Ascending aorta (tissue), 2 donors: Measurements from ENCODE around the gene CHST14. TPM values are rescaled to one million over a fixed set of nuclear protein-coding genes. Genes with fewer than 3 reads are reported as not detected.

Experiments
- DNase-seq, 2 donors: peaks; one replicate each; pipeline ENCODE4 v3.0.0-alpha.2; 2019; ENCODE audit warnings: low spot score in 2 of 2
- H3K27ac ChIP-seq, 2 donors: fragments of 200-600 bp; sonication (generic); one replicate each; pipeline ENCODE4 v1.5.1; 2016 to 2017; ENCODE audit warnings: mild to moderate bottlenecking in 1 of 2
- H3K27me3 ChIP-seq: fragments of 200-600 bp; sonication (generic); one replicate; pipeline ENCODE4 v1.5.1; 2017
- H3K36me3 ChIP-seq, 2 donors: fragments of 200-600 bp; sonication (generic); one replicate each; pipeline ENCODE4 v1.5.1; 2016
- H3K4me1 ChIP-seq, 2 donors: fragments of 200-600 bp; sonication (generic); one replicate each; pipeline ENCODE4 v1.5.1; 2016 to 2017; ENCODE audit warnings: mild to moderate bottlenecking in 1 of 2
- H3K4me3 ChIP-seq, 2 donors: fragments of 200-600 bp; sonication (generic); one replicate each; pipeline ENCODE4 v1.5.1; 2016 to 2017; ENCODE audit warnings: mild to moderate bottlenecking in 1 of 2
- H3K9me3 ChIP-seq, 2 donors: fragments of 200-600 bp; sonication (generic); one replicate each; pipeline ENCODE4 v1.5.1; 2016
- CTCF ChIP-seq, 3 experiments: fragments of 200-600 bp in 2 of 3; fragments of 450-650 bp in 1 of 3; sonication (generic) in 2 of 3; IDR thresholded peaks; one replicate each; pipeline ENCODE4 v1.5.1; 2016 to 2019; ENCODE audit warnings: antibody characterized with exemption in 3 of 3, mild to moderate bottlenecking in 1 of 3, moderate library complexity in 1 of 3
- intact Hi-C: fragments of 100-400 bp; cut with DNase I; formaldehyde crosslinking; loops from one replicate; pipeline ENCODE4 v1.15.1; 2023
- total RNA-seq: library from RNA; depleted of rRNA; stranded (reverse); fragments of >200 nt; gene quantifications from one replicate; pipeline ENCODE4 v1.1.0, GENCODE V29; 2016

The CHST14 gene, protein sequence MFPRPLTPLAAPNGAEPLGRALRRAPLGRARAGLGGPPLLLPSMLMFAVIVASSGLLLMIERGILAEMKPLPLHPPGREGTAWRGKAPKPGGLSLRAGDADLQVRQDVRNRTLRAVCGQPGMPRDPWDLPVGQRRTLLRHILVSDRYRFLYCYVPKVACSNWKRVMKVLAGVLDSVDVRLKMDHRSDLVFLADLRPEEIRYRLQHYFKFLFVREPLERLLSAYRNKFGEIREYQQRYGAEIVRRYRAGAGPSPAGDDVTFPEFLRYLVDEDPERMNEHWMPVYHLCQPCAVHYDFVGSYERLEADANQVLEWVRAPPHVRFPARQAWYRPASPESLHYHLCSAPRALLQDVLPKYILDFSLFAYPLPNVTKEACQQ
- total RNA-seq = 22.0 TPM

DNA sequence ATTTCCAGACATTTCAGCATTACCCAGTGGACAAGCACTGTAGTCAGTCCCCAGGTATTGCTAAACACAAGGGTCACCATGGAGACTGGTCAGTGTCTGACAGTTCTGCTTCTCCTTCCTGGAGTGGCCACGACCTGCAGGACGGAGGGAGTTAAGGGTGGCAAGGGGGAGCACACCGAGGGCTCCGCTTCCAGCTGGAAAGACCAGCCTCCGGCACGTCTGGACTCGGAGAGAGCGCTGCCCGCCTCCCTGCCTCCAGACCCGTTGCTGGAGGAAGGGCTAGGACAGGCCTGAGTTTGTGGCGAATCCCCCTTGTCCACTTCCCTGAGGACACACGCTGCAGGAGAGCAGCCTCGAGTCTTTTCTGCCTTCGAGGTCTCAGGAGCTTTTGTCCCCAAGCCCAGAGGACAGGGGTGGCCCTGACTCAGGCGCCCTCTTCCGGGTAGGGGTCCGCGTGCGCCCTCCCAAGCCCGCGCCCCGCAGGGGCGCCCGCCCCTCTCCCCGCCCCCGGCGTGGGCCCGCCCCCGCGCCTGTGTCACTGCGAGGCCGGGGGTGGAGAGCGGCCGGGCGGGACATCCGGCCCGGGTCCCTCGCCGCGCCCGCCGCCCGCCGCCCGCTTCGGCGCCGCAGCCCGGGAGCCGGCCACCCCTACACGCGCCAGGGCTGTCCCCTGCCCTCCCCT, at the start of gene CHST14:
TSS of gene CHST14 (plus strand) at position 562 of the 682 bp plus-strand sequence. CDS start 230 bp downstream, outside the sequence.
- DNase-seq = peak in 1 of 2 donors; percentile 78
- intact Hi-C loops = loop anchor here (1.0 to 5.0 kb wide), 2 partner anchors 30 to 97 kb away; partner anchors contain the start of genes BAHD1, CCDC32 and RPUSD2
- Histone ChIP-seq H3K4me1 (peaks cover 7 to 13% of the 10 kb centered on the region in 2 donors), H3K36me3 (peaks cover 6 to 10% of the 10 kb centered on the region in 2 donors), H3K4me3 (peak within 1 kb of the TSS; percentile 74 to 89), H3K9me3 (no peaks in the 10 kb centered on the region), H3K27ac (peak within 1 kb of the TSS; percentile 83 to 87), H3K27me3 (no peaks in the 10 kb centered on the region)
- no peak for TF ChIP-seq CTCF (IDR thresholded peaks at IDR 0.05)

- Histone ChIP-seq H3K36me3 (peaks cover 10 to 16% of the 10 kb centered on the region in 2 donors), H3K9me3 (no peaks in the 10 kb centered on the region), H3K27me3 (no peaks in the 10 kb centered on the region), H3K27ac (no peak overlapping the region), H3K4me3 (peak overlapping the region in 1 of 2 donors; percentile 45), H3K4me1 (peaks cover 5 to 13% of the 10 kb centered on the region in 2 donors)
- intact Hi-C loops = loop anchor here (1.0 to 2.0 kb wide), 4 partner anchors 77 to 205 kb away; no protein-coding TSS in a partner anchor
- TF ChIP-seq CTCF (IDR thresholded peaks at IDR 0.05) = peak; percentile 94 to 97 (median 94)
- DNase-seq = peak in 1 of 2 donors; percentile 81
These were observed 49.3 kb upstream of the CHST14 start for GRCh38 chr15:40421246-40422157.

DNA sequence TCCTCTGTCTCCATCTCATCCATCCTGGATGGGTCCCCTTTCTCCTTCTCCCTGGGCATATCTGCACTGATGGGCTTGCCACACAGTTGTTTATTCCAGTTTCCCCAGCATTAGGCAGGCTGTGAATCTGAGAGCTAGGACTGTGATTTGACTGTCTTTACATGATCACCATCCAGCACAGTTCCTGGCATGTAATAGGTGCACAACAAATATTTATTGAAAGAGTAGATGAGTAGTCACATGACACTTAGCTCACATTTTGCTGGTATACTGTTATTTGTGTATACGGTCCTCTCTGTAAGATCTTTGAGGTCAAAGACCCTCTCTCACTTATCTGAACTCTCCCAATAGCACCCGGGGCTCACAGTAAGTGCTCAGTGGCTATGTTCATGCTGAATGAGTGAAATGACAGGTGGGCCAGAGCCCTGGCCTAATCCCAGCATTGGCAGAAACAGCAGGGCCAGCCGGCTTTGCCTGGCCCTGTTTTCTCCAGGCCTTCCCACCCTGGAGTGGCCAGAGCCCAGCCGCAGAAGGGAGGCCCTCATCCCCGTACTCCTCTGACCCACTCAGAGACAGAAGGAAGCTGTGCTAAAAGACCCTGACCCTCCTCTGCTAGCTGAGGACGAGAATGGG, 46.2 kb upstream of the CHST14 start:
- no peak for TF ChIP-seq CTCF (IDR thresholded peaks at IDR 0.05)
- Histone ChIP-seq H3K4me1 (peaks cover 5 to 13% of the 10 kb centered on the region in 2 donors), H3K9me3 (no peaks in the 10 kb centered on the region), H3K4me3 (no peak overlapping the region), H3K36me3 (peaks cover 0 to 3% of the 10 kb centered on the region in 2 donors), H3K27me3 (no peaks in the 10 kb centered on the region), H3K27ac (no peak overlapping the region)
- intact Hi-C loops = no loop called here
- DNase-seq = no peak

DNA sequence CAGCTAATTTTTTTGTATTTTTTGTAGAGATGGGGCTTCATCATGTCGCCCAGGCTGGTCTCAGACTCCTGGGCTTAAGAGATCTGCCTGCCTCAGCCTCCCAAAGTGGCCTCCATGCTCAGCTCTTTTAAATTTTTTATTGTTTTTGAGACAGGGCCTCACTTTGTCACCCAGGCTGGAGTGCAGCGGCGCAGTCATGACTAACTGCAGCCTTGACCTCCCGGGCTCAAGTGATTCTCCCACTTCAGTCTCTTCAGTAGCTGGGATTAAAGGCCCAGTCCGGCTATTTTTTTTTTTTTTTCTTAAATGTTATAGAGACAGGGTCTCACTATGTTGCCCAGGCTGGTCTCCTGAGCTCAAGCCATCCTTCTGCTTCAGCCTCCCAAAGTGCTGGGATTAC, 45.1 kb upstream of the CHST14 start:
- H3K4me1 ChIP-seq = peaks cover 5 to 13% of the 10 kb centered on the region in 2 donors
- H3K36me3 ChIP-seq = peaks cover 0 to 3% of the 10 kb centered on the region in 2 donors
- no peak overlapping the region for H3K4me3 ChIP-seq
- H3K27ac ChIP-seq = no peak overlapping the region
- no peak for DNase-seq
- no peaks in the 10 kb centered on the region for H3K9me3 ChIP-seq
- no peaks in the 10 kb centered on the region for H3K27me3 ChIP-seq
- TF ChIP-seq CTCF (IDR thresholded peaks at IDR 0.05) = no peak
- intact Hi-C loops = no loop called here

DNA sequence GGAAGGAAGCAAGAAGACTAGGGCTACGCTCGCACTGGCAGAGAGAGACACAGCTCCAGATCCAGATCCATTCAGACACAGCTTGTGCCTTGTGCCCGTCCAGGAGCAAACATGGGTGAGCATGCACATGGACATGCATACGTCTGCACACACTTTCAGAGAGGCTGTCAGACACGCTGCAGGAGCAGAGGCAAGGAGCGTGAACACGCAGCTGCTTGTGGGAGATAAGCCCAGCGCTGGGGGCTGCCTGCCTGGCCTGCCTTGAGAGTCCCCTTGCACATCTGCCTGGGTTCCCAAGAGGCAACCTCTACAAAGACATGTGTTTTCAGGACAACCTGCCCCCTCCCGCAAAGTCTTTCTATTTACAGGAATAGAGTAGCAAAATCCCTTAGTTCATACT, 43.6 kb upstream of the CHST14 start:
- H3K4me3 ChIP-seq = no peak overlapping the region
- intact Hi-C loops = no loop called here
- TF ChIP-seq CTCF (IDR thresholded peaks at IDR 0.05) = no peak
- no peak for DNase-seq
- H3K9me3 ChIP-seq = no peaks in the 10 kb centered on the region
- peaks cover 0 to 3% of the 10 kb centered on the region in 2 donors for H3K36me3 ChIP-seq
- no peaks in the 10 kb centered on the region for H3K4me1 ChIP-seq
- H3K27ac ChIP-seq = no peak overlapping the region
- no peaks in the 10 kb centered on the region for H3K27me3 ChIP-seq
